Medulla oblongata (tissue), 1 donor: ENCODE results near the gene ZNF782.
"Not testable (repeated sequence)": the region's sequence is repeated elsewhere in the genome, so short reads cannot be mapped to it uniquely, and the experiment has no call there.

Experiments used
- DNase-seq: peaks from one replicate; pipeline ENCODE4 v3.0.0-alpha.2; 2015; ENCODE audit errors: extremely low spot score

Gene ZNF782

GRCh38 chr9:96854651-96855273, 448 bp upstream of the ZNF782 start:
- DNase-seq = no peak

- no peak for DNase-seq
Observed at GRCh38 chr9:96852676-96853075, 1.6 kb downstream of the ZNF782 start.

- no peak for DNase-seq
Observed at GRCh38 chr9:96844040-96844439, 10.3 kb downstream of the ZNF782 start.

GRCh38 chr9:96818533-96818932, 35.8 kb downstream of the ZNF782 start:
- DNase-seq = no peak

GRCh38 chr9:96817973-96818372, 36.3 kb downstream of the ZNF782 start:
- DNase-seq = no peak

- no peak for DNase-seq
Observed at GRCh38 chr9:96813607-96814006, 40.7 kb downstream of the ZNF782 start.

GRCh38 chr9:96798959-96799358, 55.4 kb downstream of the ZNF782 start:
- not testable (repeated sequence) for DNase-seq

GRCh38 chr9:96784021-96784420, 70.3 kb downstream of the ZNF782 start:
- DNase-seq = no peak

- DNase-seq = no peak
Observed at GRCh38 chr9:96782235-96782634, 72.1 kb downstream of the ZNF782 start.

- DNase-seq = no peak
Observed at GRCh38 chr9:96781552-96781951, 72.8 kb downstream of the ZNF782 start.

GRCh38 chr9:96779089-96779488, 75.2 kb downstream of the ZNF782 start:
- DNase-seq = no peak

- DNase-seq = peak; percentile 3
Observed at GRCh38 chr9:96777426-96777864, 76.9 kb downstream of the ZNF782 start.

GRCh38 chr9:96771124-96771523, 83.2 kb downstream of the ZNF782 start:
- DNase-seq = no peak

- no peak for DNase-seq
Observed at GRCh38 chr9:96769989-96770388, 84.3 kb downstream of the ZNF782 start.
